ENCODE data around the gene ISG20L2.

ISG20L2 gene

GRCh38 chr1:156752843-156753482 is 24.4 kb upstream of the ISG20L2 start:
- DNase-seq (ENCODE audit: low read depth): no peak

GRCh38 chr1:156751757-156752481 is 23.4 kb upstream of the ISG20L2 start:
- DNase-seq (ENCODE audit: low read depth): peak; percentile 96

DNA sequence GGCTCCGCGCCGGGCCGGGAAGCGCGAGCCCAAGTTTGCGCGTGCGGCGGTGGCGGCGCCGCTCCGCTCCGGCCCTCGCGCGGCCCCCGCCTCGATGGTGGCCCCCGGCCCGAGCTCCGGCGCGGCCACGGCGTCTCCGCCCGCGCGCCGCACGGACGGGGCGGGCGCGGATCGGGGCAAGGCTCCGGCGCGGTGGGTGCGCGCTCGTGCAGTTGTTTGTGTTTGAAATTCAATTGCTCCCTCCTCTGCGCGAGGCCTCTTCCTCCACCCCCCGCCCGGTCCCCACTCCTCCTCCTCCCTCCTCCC is 22.8 kb upstream of the ISG20L2 start, which contains the start of gene HDGF:
TSS of gene HDGF (minus strand) at position 225 of the 306 bp plus-strand sequence. CDS start 246 bp downstream, outside the sequence.
- DNase-seq (ENCODE audit: low read depth): no peak

- no peak for DNase-seq (ENCODE audit: low read depth)
Measured at GRCh38 chr1:156750711-156751450, 22.3 kb upstream of the ISG20L2 start.

DNA sequence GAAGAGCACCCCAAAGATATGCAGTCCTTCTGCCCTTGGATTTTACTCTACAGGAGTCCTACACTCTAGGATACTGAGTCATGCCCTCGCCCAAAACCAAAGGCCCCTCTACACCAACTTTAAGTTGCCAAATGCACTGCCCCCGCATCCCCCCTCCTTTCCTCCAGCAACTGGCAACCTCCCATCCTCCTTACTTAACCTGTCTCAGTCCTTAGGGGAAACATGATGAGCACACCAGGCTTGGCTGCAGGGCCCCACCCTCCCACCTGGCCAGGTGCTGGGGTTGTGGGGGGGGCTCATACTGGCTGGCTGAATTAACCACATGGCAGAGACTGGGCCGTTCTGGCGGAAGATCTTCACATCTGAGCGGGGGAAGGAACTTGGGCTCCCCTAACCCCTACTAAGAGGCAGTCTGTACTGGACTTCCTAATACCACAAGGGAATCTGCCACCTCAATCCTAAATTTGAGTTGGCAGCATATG is 21.7 kb upstream of the ISG20L2 start:
- no peak for DNase-seq (ENCODE audit: low read depth)

GRCh38 chr1:156749419-156750118 is 21.0 kb upstream of the ISG20L2 start:
- DNase-seq (ENCODE audit: low read depth): no peak

DNA sequence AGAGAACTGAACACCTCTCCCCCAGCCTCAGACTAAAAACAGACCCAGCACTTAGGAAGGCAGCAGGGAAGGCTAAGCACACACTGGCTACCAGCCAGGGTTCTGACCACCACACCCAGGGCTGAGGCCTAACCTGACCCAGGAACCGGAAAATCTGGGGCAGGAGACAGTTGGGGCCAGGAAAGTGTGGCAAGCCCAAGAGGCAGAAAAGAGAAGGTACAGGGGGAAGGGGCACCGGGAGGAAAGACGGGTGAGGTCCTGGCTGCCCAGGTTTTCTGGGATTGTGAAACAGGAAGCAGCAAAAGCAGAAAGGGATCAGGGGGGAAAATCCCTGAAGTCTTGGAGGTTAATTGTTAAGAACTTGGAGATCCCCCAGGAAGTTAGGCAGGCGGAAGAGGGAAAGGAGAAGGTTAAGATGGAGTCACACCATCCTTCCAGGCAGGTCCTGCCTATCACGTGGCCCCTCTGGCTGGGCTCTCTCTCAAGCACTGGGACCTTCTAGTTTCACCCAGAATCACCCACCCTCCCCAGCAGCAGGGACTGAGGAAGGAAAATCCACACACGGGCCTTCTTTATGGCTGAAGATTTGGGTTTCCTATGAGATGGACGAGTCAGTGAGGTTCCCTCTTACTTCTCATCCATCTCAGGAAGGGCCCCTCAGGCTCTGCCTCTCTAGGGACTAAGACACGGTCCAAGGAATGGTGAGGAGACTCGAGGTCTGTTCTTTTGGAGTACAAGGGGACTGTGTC is 20.3 kb upstream of the ISG20L2 start:
- DNase-seq (ENCODE audit: low read depth): no peak

DNA sequence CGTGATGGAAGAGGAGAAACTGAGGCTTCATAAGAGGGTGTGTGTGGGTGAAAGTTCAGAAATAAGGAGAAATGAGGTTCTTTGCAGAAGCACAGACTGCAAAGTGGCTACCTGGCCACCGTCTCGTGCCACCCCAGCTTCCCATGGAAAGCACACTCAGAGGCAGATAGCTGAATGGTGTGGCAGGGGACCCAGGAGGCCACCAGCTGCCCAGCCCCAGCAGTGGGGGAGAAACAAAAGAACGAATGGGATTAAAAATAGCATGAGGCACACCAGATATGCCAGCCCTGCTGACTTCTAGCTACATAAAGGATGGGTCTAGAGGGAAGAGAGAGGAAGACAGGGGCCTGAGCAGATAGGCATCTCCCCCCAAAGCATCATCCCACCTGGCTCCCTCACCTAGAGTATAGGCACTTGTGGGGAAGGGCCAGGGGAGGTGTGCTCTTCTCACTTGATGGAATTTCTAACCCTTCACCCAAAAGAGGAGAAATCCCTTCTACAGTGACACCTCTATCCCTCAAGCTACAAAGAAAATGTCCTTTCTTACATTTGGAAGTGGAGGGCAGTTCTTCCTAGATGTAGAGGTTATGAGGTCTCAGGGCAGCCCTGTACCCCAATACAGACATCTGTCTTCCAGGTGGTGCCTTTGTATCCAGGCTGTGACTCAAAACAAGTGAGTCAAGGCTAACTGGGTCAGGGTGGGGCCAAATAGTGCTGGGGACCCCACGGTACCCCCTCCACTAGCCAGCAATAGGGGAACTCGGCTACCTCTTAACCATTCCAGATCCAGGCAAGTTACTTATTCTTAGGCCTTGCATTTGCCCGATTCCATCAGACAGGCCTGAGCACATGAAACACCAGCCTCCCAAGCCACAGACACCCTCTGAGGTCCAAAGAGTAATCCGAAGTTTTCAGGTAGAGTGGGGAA is 19.4 kb upstream of the ISG20L2 start:
- DNase-seq (ENCODE audit: low read depth): no peak

DNA sequence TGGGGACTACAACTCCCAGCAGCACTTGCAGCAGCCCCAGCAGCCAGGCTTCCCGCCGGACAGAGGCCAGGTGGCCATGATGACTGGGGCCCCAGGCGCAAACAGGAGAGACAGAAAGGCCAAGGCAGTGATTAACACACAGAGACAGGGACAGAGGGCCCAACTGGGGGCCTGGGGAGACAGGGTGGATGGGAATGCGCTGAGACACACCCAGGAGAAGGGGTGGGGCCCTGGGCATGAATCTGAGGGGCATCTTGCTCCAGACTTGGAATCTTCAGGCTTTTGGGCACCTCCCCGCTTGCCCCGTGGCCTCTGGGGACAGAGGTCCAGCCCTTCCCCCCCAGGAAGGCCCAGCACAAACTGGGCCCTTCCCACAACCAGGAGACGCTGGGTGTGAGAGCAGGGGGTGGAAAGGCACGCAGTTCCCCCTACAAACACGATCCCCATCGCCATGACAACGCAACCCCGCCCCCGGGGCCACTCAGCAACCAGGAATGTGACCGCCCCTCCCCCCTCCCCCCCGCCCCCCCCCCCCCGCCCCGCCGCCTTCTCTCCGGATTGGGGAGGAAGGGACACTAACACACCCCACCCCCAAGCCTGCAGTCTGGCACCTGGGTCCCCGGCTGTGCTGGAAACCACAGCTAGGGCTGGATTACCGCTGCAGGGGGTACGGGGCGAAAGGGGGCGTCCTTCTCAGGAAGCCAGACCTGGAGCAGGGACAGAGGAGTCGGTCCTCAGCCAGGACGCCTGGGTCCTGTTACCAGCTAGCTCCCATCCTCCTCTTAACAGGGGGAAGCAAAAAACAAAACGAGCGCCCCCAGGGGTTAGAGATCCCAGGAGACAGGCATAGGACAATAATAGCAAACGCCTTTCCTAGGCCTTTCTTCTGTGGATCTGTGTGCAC is 18.4 kb upstream of the ISG20L2 start:
- no peak for DNase-seq (ENCODE audit: low read depth)

GRCh38 chr1:156746406-156746727 is 17.8 kb upstream of the ISG20L2 start:
- no peak for DNase-seq (ENCODE audit: low read depth)

GRCh38 chr1:156745881-156746280 is 17.3 kb upstream of the ISG20L2 start:
- DNase-seq (ENCODE audit: low read depth): no peak

GRCh38 chr1:156744786-156745419 is 16.3 kb upstream of the ISG20L2 start:
- DNase-seq (ENCODE audit: low read depth): no peak

DNA sequence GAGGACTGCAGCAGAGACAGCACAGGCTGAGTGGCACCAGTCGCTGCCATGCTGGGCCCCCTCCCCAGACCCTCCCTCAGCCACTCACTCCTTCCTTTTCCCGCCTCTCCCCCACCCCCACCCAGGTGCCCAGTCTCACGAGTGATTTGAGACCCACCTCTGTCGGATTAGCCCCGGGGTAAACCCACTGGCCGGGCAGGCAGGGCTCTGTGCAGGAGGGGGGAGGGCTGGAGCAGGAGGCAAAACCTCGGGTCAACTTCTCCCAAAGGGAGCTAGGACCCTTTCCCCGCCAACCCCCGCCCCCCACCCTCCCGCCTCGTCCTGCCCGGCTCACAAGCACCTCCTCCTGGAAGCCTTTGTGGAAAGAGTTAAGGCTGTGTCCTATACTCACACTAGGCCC is 15.8 kb upstream of the ISG20L2 start:
- no peak for DNase-seq (ENCODE audit: low read depth)

DNA sequence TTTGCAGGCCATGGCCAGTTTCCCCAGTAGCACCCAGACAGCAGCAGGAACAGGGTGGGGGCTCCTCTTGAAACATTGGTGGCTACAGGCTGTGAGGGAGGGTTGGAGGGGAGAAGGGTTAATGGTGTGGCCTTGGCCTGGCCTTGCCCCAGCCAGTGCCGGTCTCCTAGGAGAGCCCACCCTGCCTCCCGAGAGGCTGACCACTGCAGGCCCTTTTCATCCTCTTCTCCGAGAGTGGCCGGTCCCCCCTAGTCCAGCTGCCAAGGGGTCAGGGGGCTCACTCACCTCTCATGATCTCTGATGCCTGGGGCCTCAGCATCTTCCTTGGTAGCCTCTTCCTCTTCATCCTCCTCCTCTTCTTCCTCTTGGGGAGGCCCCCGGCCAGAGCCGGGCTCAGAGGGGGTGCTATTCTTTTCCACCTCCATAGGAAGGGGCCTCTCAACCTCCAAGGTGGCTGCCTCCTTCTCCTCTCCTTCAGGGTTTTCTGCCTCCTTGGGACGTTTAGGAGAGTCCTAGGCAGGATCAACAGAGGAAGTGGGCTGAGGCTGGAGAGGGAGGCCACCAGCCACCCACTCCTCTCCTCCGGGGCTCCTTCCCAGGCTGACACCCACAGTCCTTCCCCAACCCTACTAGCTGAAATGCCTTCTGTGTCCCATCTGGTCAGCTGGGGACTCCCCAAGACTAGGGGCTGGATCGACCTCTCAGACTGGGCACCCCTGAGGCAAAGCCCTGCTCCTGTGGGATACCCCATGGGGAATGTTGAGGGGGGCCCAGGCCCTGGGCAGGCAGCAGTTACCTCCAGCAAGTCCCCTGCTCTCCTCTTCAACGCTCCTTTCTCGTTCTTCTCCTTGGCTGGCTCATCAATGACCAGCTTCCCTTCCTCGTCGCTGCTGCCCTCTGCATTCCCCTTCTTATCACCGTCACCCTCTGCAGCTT is 15.1 kb upstream of the ISG20L2 start:
- DNase-seq (ENCODE audit: low read depth): no peak

- DNase-seq (ENCODE audit: low read depth): no peak
Measured at GRCh38 chr1:156742801-156743200, 14.2 kb upstream of the ISG20L2 start.

GRCh38 chr1:156742017-156742416 is 13.5 kb upstream of the ISG20L2 start:
- no peak for DNase-seq (ENCODE audit: low read depth)

- DNase-seq (ENCODE audit: low read depth): no peak
Measured at GRCh38 chr1:156741481-156741983, 13.0 kb upstream of the ISG20L2 start.

Data from activated T-helper 1 cell treated with Interleukin-2 at 50 U/mL for 16 hours (primary cell).